Activated naive CD4-positive, alpha-beta T cell treated with Interleukin-2 at 50 U/mL for 16 hours (primary cell): ENCODE measurements around the gene RPL38.

Experiments used
- DNase-seq: peaks from one replicate; pipeline ENCODE4 v3.0.0-alpha.2; 2020

RPL38 gene

GRCh38 chr17:74230896-74231295 lies 27.4 kb downstream of the RPL38 start:
- DNase-seq, result no peak

GRCh38 chr17:74231928-74232907 lies 28.7 kb downstream of the RPL38 start:
- DNase-seq, result no peak

GRCh38 chr17:74233937-74234336 lies 30.5 kb downstream of the RPL38 start:
- no peak for DNase-seq

GRCh38 chr17:74234486-74234885 lies 31.0 kb downstream of the RPL38 start:
- no peak for DNase-seq

- DNase-seq, result no peak
Measured at GRCh38 chr17:74235040-74235581, 31.6 kb downstream of the RPL38 start.

GRCh38 chr17:74235911-74236371 lies 32.5 kb downstream of the RPL38 start:
- no peak for DNase-seq

- DNase-seq, result no peak
Measured at GRCh38 chr17:74237321-74237720, 33.8 kb downstream of the RPL38 start.

- DNase-seq, result no peak
Measured at GRCh38 chr17:74239172-74239571, 35.7 kb downstream of the RPL38 start.

GRCh38 chr17:74240618-74241205 lies 37.2 kb downstream of the RPL38 start:
- DNase-seq, result no peak

- no peak for DNase-seq
Measured at GRCh38 chr17:74241431-74241830, 38.0 kb downstream of the RPL38 start.

GRCh38 chr17:74241847-74242246 lies 38.4 kb downstream of the RPL38 start:
- DNase-seq, result no peak

GRCh38 chr17:74243013-74243755 lies 39.7 kb downstream of the RPL38 start:
- no peak for DNase-seq

GRCh38 chr17:74244128-74244527 lies 40.6 kb downstream of the RPL38 start:
- no peak for DNase-seq

GRCh38 chr17:74244548-74244947 lies 41.1 kb downstream of the RPL38 start:
- no peak for DNase-seq

GRCh38 chr17:74245145-74245831 lies 41.8 kb downstream of the RPL38 start:
- no peak for DNase-seq

GRCh38 chr17:74245871-74246270 lies 42.4 kb downstream of the RPL38 start:
- no peak for DNase-seq

- DNase-seq, result no peak
Measured at GRCh38 chr17:74249590-74250270, 46.3 kb downstream of the RPL38 start.

- no peak for DNase-seq
Measured at GRCh38 chr17:74250324-74250995, 47.0 kb downstream of the RPL38 start.

GRCh38 chr17:74251051-74251450 lies 47.6 kb downstream of the RPL38 start:
- no peak for DNase-seq

GRCh38 chr17:74251569-74251968 lies 48.1 kb downstream of the RPL38 start:
- no peak for DNase-seq

GRCh38 chr17:74252211-74252610 lies 48.7 kb downstream of the RPL38 start:
- no peak for DNase-seq
